Suppressor macrophage treated with lipopolysaccharide for 1 hour (primary cell): Measurements from ENCODE around the gene MEGF11.

Experiments
- DNase-seq, 3 donors: peaks; one replicate each; pipeline ENCODE4 v3.0.0-alpha.2; 2020 to 2022

MEGF11 gene

DNA sequence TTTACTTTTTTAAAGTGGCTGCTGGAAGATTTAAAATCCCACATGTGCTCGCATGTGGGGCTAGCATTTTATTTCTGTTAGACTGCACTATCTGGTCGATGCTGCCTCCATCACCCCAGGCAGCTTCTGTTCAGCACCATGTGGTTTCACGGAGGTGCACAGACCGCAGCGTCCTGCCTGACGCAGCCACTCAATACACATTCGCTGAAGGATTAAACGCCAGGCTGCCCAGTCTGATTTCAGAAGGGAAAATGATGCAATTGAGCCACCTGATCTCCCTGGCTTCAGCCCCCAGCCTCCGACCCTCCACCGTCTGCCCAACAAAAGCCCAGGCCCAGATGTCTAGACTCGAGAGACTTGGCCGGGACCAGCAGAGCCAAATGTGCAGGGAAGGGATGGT is 84.5 kb downstream of the MEGF11 start:
- DNase-seq: no peak

DNA sequence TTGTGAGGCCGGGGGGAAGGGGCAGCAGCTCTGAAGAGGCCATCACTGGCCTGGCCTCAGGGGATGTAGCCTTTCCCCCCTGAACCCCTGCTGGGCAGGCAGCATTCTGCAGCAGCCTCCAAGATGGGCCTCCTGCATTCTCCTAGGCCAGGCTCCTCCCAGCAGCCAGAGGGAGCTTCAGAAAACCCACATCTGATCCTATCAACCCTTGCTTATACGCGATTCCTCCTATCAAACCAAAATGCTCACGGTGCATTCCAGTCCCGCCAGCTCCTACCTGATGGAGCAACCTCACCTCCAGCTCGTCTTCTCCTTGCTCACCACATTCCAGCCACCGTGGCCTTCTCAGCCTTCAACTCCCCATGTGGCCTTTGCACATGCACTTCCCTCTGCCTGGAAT is 85.7 kb downstream of the MEGF11 start:
- DNase-seq: no peak

DNA sequence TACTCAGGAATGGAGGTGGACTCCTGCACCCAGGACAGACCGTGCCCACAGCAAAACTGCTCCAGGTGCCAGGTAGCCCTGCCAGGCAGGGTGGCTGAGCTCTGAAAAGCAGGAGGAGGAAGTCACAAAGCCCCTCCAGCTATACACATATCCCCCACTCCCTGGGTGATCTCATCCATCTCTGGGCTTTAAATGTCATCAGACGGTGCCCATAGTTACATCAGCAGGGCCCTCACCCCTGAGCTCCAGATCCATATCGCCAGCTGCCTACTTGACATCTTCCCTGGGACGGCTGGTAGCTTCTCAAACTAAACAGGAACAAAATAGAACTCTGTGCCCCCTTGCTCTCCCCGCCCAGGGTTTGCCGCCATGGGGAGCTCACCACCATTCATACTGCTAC is 87.7 kb downstream of the MEGF11 start:
- DNase-seq: no peak

GRCh38 chr15:66164788-66165187 is 88.8 kb downstream of the MEGF11 start:
- DNase-seq: no peak

GRCh38 chr15:66163553-66163952 is 90.0 kb downstream of the MEGF11 start:
- no peak for DNase-seq

DNA sequence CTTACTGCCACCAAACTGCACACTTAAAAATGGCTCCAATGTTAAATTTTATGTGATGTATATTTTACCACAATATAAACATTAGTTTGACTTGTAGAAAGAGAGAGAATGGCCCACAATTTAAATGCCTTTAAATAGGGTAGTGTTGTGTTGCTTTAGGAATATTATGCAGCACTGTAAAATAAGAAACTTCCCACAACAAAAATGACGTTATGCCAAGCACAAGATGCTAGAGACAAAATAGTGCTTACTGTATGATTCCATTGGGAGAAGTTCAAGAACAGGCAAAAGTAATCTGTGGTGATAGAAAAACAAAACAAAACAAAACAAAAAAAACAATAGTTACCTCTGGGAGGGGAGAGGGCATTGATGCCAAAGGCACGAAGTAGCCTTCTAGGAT is 91.3 kb downstream of the MEGF11 start:
- DNase-seq: no peak

- DNase-seq: no peak
Measured at GRCh38 chr15:66161575-66162118, 91.9 kb downstream of the MEGF11 start.

- DNase-seq: no peak
Measured at GRCh38 chr15:66161108-66161507, 92.4 kb downstream of the MEGF11 start.

GRCh38 chr15:66157507-66157906 is 96.0 kb downstream of the MEGF11 start:
- DNase-seq: no peak

- DNase-seq: no peak
Measured at GRCh38 chr15:66156310-66156975, 97.1 kb downstream of the MEGF11 start.

- no peak for DNase-seq
Measured at GRCh38 chr15:66155065-66155464, 98.5 kb downstream of the MEGF11 start.

DNA sequence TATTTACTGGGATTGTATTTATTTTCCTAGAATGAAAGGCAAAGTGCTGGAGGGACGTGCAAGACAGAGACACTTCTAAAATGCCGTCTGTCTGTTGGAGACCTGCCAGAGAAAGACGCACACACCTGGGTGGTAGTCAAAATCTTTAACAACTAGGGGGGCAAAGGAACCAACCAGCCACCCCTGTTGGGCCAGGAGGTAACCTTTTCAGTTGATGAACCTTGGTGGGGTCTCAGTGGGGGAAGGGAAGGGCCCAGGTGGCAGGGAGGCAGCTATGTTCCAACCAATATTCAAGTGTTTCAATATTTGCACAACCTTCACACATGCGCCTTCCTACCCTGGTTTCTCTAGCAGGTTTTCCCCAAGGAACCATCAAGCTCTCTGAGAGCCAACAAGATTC is 99.0 kb downstream of the MEGF11 start:
- no peak for DNase-seq

GRCh38 chr15:66153549-66154415 is 99.8 kb downstream of the MEGF11 start:
- DNase-seq: no peak

DNA sequence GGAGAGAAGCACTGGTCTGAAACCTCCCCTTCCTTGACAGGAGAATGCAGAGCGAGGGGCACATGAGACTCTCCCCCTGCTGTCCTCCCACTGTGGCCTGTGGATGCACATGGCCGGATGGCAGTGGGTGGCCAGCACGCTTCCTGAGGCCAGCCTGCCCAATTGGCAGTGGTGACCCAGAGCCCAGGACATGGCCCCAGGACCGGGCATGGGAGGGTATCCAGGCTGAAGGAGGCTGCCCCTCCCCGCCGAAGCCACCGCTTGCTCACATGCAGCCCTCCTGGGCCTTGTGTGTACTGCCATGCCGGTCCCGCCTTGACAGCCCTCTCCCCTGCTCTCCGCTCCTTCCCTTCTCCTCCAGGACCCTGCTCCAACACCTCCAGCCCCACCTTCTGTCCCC is 100.9 kb downstream of the MEGF11 start:
- no peak for DNase-seq

DNA sequence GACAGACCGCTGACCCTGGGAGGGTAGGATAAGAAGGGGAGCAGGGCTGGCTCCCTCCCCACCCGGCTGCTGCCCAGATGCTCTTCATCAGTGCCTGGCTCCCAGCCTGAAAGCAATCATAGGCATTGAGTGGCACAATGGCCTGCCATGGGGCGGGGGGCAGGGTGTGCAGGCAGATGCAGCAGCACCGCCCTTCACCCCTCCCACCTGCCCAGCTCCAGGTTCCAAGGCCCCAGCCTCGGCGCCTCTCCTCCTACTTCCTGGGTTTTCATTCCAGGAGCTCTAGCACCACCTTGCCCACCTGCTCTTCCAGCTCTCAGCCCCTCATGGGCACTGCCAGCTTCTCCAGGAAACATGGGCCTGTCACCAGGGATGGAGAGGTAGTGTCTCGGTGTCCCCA is 101.7 kb downstream of the MEGF11 start:
- DNase-seq: no peak

GRCh38 chr15:66149871-66150270 is 103.7 kb downstream of the MEGF11 start:
- DNase-seq: no peak

DNA sequence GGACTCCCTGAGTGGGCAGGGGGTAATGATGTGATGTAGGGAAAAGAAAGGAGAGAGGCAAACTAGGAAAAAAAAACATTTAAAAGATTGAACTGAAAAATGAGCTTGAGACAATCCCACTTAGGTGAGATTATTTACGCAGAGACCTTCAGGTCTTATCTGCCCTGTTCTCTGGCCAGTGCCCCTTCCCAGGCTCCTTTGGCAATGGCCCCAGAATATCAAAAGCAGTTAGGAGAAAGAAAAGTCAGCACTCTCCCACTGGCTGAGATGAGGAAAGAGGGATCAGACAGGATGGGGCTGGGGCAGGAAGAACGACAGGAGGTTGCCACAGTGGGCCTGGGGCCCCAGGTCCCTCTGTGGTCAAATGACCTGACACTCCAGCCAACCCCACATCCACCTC is 105.4 kb downstream of the MEGF11 start:
- DNase-seq: no peak

- no peak for DNase-seq
Measured at GRCh38 chr15:66147440-66147839, 106.1 kb downstream of the MEGF11 start.

GRCh38 chr15:66145726-66146182 is 107.8 kb downstream of the MEGF11 start:
- DNase-seq: peak in 1 of 3 donors; percentile 2

GRCh38 chr15:66144978-66145725 is 108.4 kb downstream of the MEGF11 start:
- DNase-seq: no peak

GRCh38 chr15:66142285-66142684 is 111.3 kb downstream of the MEGF11 start:
- no peak for DNase-seq

DNA sequence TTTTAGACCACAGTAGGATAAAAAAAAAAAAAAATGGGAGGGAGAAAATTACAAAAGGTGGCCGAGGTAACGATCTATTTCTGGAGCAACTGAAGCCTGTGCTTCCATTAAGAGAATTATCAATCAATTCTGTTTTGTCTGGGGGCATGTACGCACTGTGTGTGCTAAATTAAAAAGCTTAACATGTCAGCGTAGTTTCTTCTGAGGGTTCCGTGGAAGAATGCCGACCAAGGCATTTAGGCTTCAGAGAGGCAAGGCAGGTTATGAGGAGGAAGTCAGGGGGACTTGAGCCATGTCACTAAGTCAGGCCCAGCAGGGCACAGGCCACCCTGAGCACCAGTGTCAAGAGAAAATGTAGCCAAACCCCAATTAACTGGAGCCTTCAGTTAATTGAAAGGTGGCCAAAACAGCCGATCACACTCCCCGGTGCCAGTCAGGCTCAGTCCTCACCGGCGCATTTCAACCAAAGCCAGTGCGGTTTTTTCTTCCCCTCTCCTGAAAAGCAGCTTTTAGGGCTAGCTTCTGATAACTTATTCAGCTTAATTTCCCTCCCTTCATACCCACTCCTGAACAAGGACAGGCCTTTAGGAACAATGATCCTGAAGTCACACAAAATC is 113.9 kb downstream of the MEGF11 start:
- DNase-seq: no peak
